Epithelial cell of proximal tubule (primary cell): ENCODE results near the gene PARM1. TPM values are rescaled to one million over a fixed set of nuclear protein-coding genes. Genes with fewer than 3 reads are reported as not detected.

Experiments
- DNase-seq: peaks from one replicate; pipeline ENCODE4 v3.0.0-alpha.2; 2011; ENCODE audit warnings: low read depth
- H3K4me3 ChIP-seq: 2 replicates; pipeline ENCODE4 v1.5.1; 2011; ENCODE audit warnings: low read depth, mild to moderate bottlenecking, low read length
- total RNA-seq: library from RNA; depleted of rRNA; stranded (reverse); fragments of >200 nt; gene quantifications from 2 replicates; pipeline ENCODE4 v1.2.3, GENCODE V29; 2015
- TF ChIP-seq, protein P1 (sequence below): conservative IDR thresholded peaks from 2 replicates; pipeline ENCODE4 v1.5.1; 2012; ENCODE audit warnings: low read depth, mild to moderate bottlenecking, low read length

PARM1 gene
- total RNA-seq, 1 donor from 2014 or later: 1.3 TPM

DNA sequence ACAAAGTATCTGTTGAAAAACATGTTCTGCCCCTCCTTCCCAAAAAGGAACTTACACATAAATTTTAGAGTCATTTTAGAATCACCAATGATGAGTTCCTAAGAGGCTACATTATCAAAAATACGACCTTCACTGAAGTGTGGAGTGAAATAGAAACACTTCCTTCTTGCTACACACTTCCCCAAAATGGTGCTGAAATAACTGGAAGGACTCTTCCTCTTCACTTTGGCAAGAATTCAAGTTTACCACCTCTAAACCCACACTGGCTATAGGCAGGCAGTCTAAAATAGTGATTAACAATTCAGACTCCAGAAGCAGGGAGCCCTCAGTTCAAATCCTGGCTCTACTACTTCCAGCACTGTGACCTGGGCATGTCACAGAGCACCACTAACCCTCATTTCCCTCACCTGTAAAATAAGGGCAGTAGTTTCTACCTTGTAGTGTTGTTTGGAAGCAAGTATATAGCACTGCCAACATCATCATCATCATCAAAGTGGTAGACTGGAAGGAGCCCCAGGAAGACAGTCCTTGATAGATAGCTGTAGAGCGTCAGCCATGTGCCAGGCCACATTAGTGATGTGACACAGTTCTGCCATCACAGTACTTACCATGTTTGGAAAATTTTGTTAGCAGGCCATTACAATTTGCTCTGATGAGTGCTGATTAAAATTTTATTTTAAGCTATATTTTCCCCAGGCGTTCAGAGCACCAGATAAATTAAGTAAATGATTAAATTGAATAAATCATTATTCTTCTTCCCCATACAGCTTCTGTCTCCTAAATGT is 103.3 kb downstream of the PARM1 start:
- DNase-seq: no peak
- TF ChIP-seq, protein P1, sequence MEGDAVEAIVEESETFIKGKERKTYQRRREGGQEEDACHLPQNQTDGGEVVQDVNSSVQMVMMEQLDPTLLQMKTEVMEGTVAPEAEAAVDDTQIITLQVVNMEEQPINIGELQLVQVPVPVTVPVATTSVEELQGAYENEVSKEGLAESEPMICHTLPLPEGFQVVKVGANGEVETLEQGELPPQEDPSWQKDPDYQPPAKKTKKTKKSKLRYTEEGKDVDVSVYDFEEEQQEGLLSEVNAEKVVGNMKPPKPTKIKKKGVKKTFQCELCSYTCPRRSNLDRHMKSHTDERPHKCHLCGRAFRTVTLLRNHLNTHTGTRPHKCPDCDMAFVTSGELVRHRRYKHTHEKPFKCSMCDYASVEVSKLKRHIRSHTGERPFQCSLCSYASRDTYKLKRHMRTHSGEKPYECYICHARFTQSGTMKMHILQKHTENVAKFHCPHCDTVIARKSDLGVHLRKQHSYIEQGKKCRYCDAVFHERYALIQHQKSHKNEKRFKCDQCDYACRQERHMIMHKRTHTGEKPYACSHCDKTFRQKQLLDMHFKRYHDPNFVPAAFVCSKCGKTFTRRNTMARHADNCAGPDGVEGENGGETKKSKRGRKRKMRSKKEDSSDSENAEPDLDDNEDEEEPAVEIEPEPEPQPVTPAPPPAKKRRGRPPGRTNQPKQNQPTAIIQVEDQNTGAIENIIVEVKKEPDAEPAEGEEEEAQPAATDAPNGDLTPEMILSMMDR: no peak
- no peak overlapping the region for H3K4me3 ChIP-seq

- TF ChIP-seq, protein P1: no peak
- no peak overlapping the region for H3K4me3 ChIP-seq
- DNase-seq: no peak
These were observed 104.3 kb downstream of the PARM1 start for GRCh38 chr4:75037252-75037651.

GRCh38 chr4:75038376-75038775 is 105.5 kb downstream of the PARM1 start:
- H3K4me3 ChIP-seq: no peak overlapping the region
- DNase-seq: no peak
- TF ChIP-seq, protein P1: no peak

DNA sequence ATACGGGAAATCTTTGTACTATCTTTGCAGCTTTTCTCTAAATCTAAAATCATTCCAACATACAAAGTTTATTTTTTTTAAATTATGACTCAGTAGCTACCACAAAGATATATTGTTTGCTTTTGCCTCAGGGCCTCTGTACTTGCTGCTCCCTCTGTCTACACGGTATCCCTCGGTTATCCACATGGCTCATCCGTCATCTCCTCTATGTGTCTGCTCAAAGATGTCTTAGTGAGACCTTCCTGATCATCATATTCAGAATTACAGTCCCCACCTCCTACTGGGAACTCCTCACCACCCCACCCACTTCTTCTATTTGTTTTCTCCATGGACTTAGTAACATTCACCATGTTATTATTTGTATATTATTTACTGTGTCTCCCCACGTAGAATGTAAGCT is 107.8 kb downstream of the PARM1 start:
- TF ChIP-seq, protein P1: no peak
- no peak overlapping the region for H3K4me3 ChIP-seq
- no peak for DNase-seq

- DNase-seq: no peak
- TF ChIP-seq, protein P1: no peak
- no peak overlapping the region for H3K4me3 ChIP-seq
These were observed 109.8 kb downstream of the PARM1 start for GRCh38 chr4:75042601-75043208.

GRCh38 chr4:75046226-75046625 is 113.3 kb downstream of the PARM1 start:
- DNase-seq: no peak
- TF ChIP-seq, protein P1: no peak
- no peak overlapping the region for H3K4me3 ChIP-seq
